B cell (primary cell): ENCODE measurements around the gene NAV2. TPM values are rescaled to one million over a fixed set of nuclear protein-coding genes. Genes with fewer than 3 reads are reported as not detected.

Experiments used
- ATAC-seq: fragments of 200-7000 bp; cut with Tn5 transposase; one replicate; pipeline ENCODE4 v1.10.0; 2021; ENCODE audit warnings: low read depth, mild to moderate bottlenecking, moderate number of reproducible peaks, moderate library complexity
- CTCF ChIA-PET: fragments of 350-600 bp; sonication (Branson Sonifier 250); formaldehyde crosslinking; loops from one replicate; lab custom pipeline; 2021; ENCODE audit warnings: antibody characterized with exemption, inconsistent platforms; lab: Charles Lee
- POLR2A ChIA-PET: fragments of 350-600 bp; sonication (Branson Sonifier 250); formaldehyde crosslinking; loops from one replicate; lab custom pipeline; 2021; ENCODE audit warnings: antibody characterized with exemption; lab: Charles Lee
- DNase-seq: peaks from one replicate; pipeline ENCODE4 v3.0.0; 2013
- H2AFZ ChIP-seq: 2 replicates; pipeline ENCODE4 v1.6.1; 2012; ENCODE audit warnings: mild to moderate bottlenecking, low read depth, low read length; ENCODE audit not compliant: insufficient read depth, poor library complexity, severe bottlenecking
- H3K27ac ChIP-seq, 2 donors: 1 replicate in 1 of 2; 2 replicates in 1 of 2; pipeline ENCODE4 v1.5.1; 2012 to 2013; ENCODE audit warnings: low read length in 2 of 2, mild to moderate bottlenecking in 2 of 2, moderate library complexity in 1 of 2
- H3K27me3 ChIP-seq, 4 experiments: fragments of 200-600 bp in 1 of 4; sonication (generic) in 1 of 4; replicated peaks in 1 of 4; 1 replicate in 2 of 4; 2 replicates in 2 of 4; pipeline versions ENCODE4 v1.6.1 to v1.7.0; 2013 to 2016; ENCODE audit warnings: low read length in 3 of 4, mild to moderate bottlenecking in 2 of 4, mixed read lengths in 1 of 4, moderate library complexity in 1 of 4; ENCODE audit not compliant: insufficient read depth in 4 of 4, control insufficient read depth in 3 of 4; ENCODE audit errors: control extremely low read depth in 1 of 4
- H3K36me3 ChIP-seq, 2 experiments: replicated peaks in 1 of 2; 1 replicate in 1 of 2; 2 replicates in 1 of 2; pipeline versions ENCODE4 v1.6.1 to v1.7.1; 2013; ENCODE audit warnings: low read length in 1 of 2; ENCODE audit not compliant: insufficient read depth in 2 of 2, control insufficient read depth in 1 of 2; ENCODE audit errors: control extremely low read depth in 1 of 2, extremely low read depth in 1 of 2
- H3K4me1 ChIP-seq, 2 donors: fragments of 200-600 bp in 1 of 2; sonication (generic) in 1 of 2; 1 replicate in 1 of 2; 2 replicates in 1 of 2; pipeline versions ENCODE4 v1.5.1 to v1.6.1; 2013 to 2017; ENCODE audit warnings: low read length in 2 of 2; ENCODE audit not compliant: control insufficient read depth in 2 of 2, insufficient read depth in 2 of 2
- H3K4me2 ChIP-seq: replicated peaks from 2 replicates; pipeline ENCODE3; 2012; ENCODE audit warnings: mild to moderate bottlenecking, low read depth, low read length; ENCODE audit not compliant: poor library complexity, severe bottlenecking
- H3K4me3 ChIP-seq, 5 experiments: fragments of 200-600 bp in 1 of 5; sonication (generic) in 1 of 5; 1 replicate in 3 of 5; 2 replicates in 2 of 5; pipeline versions ENCODE4 v1.5.1 to v1.7.0; 2011 to 2016; ENCODE audit warnings: low read length in 4 of 5, mild to moderate bottlenecking in 4 of 5, low read depth in 2 of 5, control low read depth in 1 of 5, moderate library complexity in 1 of 5; ENCODE audit not compliant: insufficient read depth in 1 of 5; ENCODE audit errors: control extremely low read depth in 1 of 5, extremely low read depth in 1 of 5
- H3K79me2 ChIP-seq: fragments of 200-600 bp; sonication (generic); one replicate; pipeline ENCODE4 v1.6.0; 2016; ENCODE audit warnings: low read length; ENCODE audit not compliant: control insufficient read depth, insufficient read depth
- H3K9ac ChIP-seq: fragments of 200-600 bp; sonication (generic); 2 replicates; pipeline ENCODE4 v1.6.1; 2017; ENCODE audit warnings: mild to moderate bottlenecking, low read length, moderate library complexity
- H3K9me3 ChIP-seq, 3 donors: one replicate each; pipeline versions ENCODE4 v1.6.1 to v1.7.1; 2013; ENCODE audit warnings: low read length in 2 of 3; ENCODE audit not compliant: control insufficient read depth in 2 of 3, insufficient read depth in 1 of 3; ENCODE audit errors: control extremely low read depth in 1 of 3
- H4K20me1 ChIP-seq: 2 replicates; pipeline ENCODE4 v1.6.0; 2012; ENCODE audit warnings: mild to moderate bottlenecking, low read length; ENCODE audit not compliant: insufficient read depth, control insufficient read depth, poor library complexity, severe bottlenecking
- H3K27ac Mint-ChIP-seq: one replicate; pipeline ENCODE4 v1.8.0; 2021; ENCODE audit warnings: mixed read lengths
- H3K27me3 Mint-ChIP-seq: one replicate; pipeline ENCODE4 v1.8.0; 2021; ENCODE audit warnings: mixed read lengths
- H3K4me1 Mint-ChIP-seq: one replicate; pipeline ENCODE4 v1.8.0; 2021; ENCODE audit warnings: mixed read lengths
- H3K4me3 Mint-ChIP-seq: one replicate; pipeline ENCODE4 v1.8.0; 2021; ENCODE audit warnings: mixed read lengths
- H3K9me3 Mint-ChIP-seq: one replicate; pipeline ENCODE4 v1.8.0; 2022; ENCODE audit warnings: mixed read lengths; ENCODE audit not compliant: insufficient read depth
- CTCF ChIP-seq: fragments of 200-600 bp; IDR thresholded peaks from one replicate; pipeline ENCODE4 v1.8.0; 2022; ENCODE audit warnings: antibody characterized with exemption, mild to moderate bottlenecking
- EZH2 ChIP-seq: IDR thresholded peaks from 2 replicates; pipeline ENCODE4 v1.6.1; 2012; ENCODE audit warnings: borderline replicate concordance, low read depth, mild to moderate bottlenecking, moderate library complexity, low read length; ENCODE audit not compliant: insufficient read depth, poor library complexity, severe bottlenecking
- WGBS: methylation state at CpG from one replicate; pipeline ENCODE4 v1.1.5; 2013; ENCODE audit warnings: missing lambda C conversion rate; ENCODE audit not compliant: insufficient coverage; 5-methylcytosine and 5-hydroxymethylcytosine counted together
- intact Hi-C: fragments of 100-400 bp; cut with micrococcal nuclease; formaldehyde crosslinking; loops from one replicate; pipeline ENCODE4 v1.10.0; 2022
- polyA plus RNA-seq: library from polyadenylated mRNA; depleted of rRNA; stranded (reverse); fragments of >200 nt; gene quantifications from 2 replicates; pipeline ENCODE4 v1.2.3, GENCODE V29; 2012
- total RNA-seq, 2 donors: library from RNA; stranded (reverse); fragments of 120-200 nt in 1 of 2; gene quantifications; 1 replicate in 1 of 2; 2 replicates in 1 of 2; pipeline versions ENCODE4 v1.2.3 to v1.2.4, GENCODE V29; 2013 to 2022

The NAV2 gene
- total and polyA plus RNA-seq, 2 donors (not counting 1 experiment from before 2014, with no cell fraction given) = 0.82 to 22.2 TPM

GRCh38 chr11:20155683-20156279 lies 443.1 kb downstream of the NAV2 start:
- Histone ChIP-seq H3K27me3 (peaks cover 1 to 74% (median 54%) of the 10 kb centered on the region in 4 experiments), H3K36me3 (no peaks in the 10 kb centered on the region), H3K9me3 (peaks cover 4 to 39% (median 15%) of the 10 kb centered on the region in 3 donors), H3K9ac (no peak overlapping the region), H3K27ac (no peak overlapping the region), H2AFZ (peak overlapping the region; percentile 27), H4K20me1 (no peaks in the 10 kb centered on the region), H3K4me1 (peaks cover 14 to 26% of the 10 kb centered on the region in 2 donors), H3K79me2 (no peaks in the 10 kb centered on the region), H3K4me3 (peak overlapping the region in 1 of 5 experiments; percentile 51), H3K4me2 (peak overlapping the region; percentile 72)
- ATAC-seq = no peak
- CTCF ChIA-PET = interaction anchor here (1.9 kb wide), 1 partner anchor 28 kb away, joined by 5 read pairs; no protein-coding TSS in a partner anchor
- TF ChIP-seq EZH2 (no peak), CTCF (no peak)
- H3K27ac Mint-ChIP-seq = no peak overlapping the region
- DNase-seq = peak; percentile 10
- peaks cover 3% of the 10 kb centered on the region for H3K9me3 Mint-ChIP-seq
- H3K4me3 Mint-ChIP-seq = peak overlapping the region; percentile 75
- intact Hi-C loops = no loop called here
- POLR2A ChIA-PET = no interaction called here
- 17% methylated on average over 15 of the region's 19 CpGs for WGBS
- H3K4me1 Mint-ChIP-seq = peaks cover 20% of the 10 kb centered on the region
- H3K27me3 Mint-ChIP-seq = peaks cover 60% of the 10 kb centered on the region

- H3K27me3 Mint-ChIP-seq = peaks cover 64% of the 10 kb centered on the region
- H3K9me3 ChIP-seq = peaks cover 4 to 45% (median 20%) of the 10 kb centered on the region in 3 donors
- TF ChIP-seq CTCF (no peak), EZH2 (peak; percentile 34)
- peak overlapping the region; percentile 27 for H2AFZ ChIP-seq
- no peaks in the 10 kb centered on the region for H4K20me1 ChIP-seq
- POLR2A ChIA-PET = no interaction called here
- H3K27ac ChIP-seq = no peak overlapping the region
- H3K4me1 Mint-ChIP-seq = peaks cover 20% of the 10 kb centered on the region
- ATAC-seq (no peak), DNase-seq (peak; percentile 16)
- no peaks in the 10 kb centered on the region for H3K36me3 ChIP-seq
- peak overlapping the region; percentile 75 for H3K4me3 Mint-ChIP-seq
- intact Hi-C loops = no loop called here
- H3K27me3 ChIP-seq = peaks cover 1 to 80% (median 60%) of the 10 kb centered on the region in 4 experiments
- H3K4me3 ChIP-seq = peak overlapping the region in 3 of 5 experiments; percentile 23 to 51 (median 30)
- H3K4me2 ChIP-seq = peak overlapping the region; percentile 72
- no peak overlapping the region for H3K27ac Mint-ChIP-seq
- H3K9ac ChIP-seq = peak overlapping the region; percentile 47
- H3K79me2 ChIP-seq = no peaks in the 10 kb centered on the region
- peaks cover 14 to 26% of the 10 kb centered on the region in 2 donors for H3K4me1 ChIP-seq
- CTCF ChIA-PET = no interaction called here
- 7% methylated on average over 43 of the region's 51 CpGs for WGBS
- H3K9me3 Mint-ChIP-seq = peaks cover 3% of the 10 kb centered on the region
Observed at GRCh38 chr11:20156280-20156875, 443.7 kb downstream of the NAV2 start.
